Bronchial smooth muscle cell (primary cell): ENCODE data around the gene CH25H. TPM values are rescaled to one million over a fixed set of nuclear protein-coding genes. Genes with fewer than 3 reads are reported as not detected.

Source experiments
- total RNA-seq: library from RNA; depleted of rRNA; stranded (reverse); fragments of >200 nt; gene quantifications from 2 replicates; pipeline ENCODE4 v1.2.1, GENCODE V29; 2014

The CH25H gene, protein sequence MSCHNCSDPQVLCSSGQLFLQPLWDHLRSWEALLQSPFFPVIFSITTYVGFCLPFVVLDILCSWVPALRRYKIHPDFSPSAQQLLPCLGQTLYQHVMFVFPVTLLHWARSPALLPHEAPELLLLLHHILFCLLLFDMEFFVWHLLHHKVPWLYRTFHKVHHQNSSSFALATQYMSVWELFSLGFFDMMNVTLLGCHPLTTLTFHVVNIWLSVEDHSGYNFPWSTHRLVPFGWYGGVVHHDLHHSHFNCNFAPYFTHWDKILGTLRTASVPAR
- 0.26 and 0.47 TPM in 2 replicates for total RNA-seq

DNA sequence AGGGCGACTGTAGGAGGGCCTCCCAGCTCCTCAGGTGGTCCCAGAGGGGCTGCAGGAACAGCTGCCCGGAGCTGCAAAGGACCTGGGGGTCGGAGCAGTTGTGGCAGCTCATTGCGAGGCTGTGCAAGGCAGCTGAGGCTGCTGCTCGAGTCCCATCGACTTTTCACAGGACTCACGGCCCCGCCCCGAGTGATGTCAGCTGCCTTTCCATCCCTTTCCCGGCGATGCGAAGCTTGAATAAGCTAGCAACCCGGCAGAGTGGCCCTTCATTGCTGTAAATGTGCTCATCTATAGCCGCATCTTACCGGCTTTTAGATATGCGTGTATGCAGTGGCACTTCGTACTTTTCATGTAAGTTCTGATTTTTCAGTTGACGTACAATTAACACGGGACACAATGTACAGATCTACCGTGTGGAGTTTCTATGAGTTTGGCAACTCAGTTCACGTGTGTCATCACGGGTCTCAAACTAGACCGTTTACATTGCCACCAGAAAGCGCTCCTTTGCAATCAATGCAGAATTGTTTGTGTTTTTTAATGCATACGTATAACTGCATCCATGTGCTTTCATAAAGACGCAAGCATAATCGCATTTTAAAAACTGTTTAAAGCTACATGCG lies at the start of gene CH25H:
TSS of gene CH25H (minus strand) at position 137 of the 620 bp plus-strand sequence. CDS start at position 112, 25 bp downstream.

DNA sequence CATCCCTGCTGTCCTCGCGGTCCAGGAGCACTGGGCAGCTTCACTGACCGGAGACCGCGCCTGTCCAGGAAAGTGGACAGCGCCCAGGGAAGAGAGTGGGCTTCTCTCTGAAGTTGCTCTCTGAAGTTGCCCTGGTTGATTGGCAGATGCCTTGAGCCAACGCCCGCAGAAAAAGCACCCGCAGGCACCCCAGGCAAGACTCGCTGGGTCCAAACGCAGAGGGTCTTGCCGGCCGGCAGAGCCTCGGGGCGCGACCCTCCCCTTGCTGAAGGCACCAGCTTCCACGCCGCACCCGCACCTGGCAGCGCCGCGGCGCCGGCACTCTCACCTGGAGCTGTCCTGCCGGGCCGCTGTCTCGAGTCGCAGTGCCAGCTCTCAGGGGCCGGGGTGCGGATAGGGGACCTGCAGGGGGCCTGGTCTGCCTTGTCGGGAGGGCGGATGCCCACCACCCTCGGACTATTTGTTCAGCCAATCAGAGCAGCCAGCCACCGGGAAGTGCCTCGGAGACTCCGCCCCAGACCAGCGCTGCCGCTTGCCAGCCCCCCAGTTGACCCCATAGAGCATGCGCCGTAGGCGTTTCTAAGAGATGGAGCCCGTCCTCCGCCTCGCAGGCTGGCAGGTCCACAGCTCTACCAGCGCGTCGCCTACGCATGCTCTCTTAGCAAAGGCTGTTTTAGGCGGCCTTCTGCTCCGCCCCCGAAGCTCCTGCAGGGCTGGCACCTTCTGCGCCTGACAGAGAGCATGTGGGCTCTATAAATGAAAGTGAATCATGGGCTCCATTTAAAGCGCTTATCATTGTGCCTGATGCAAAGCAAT lies 44.5 kb upstream of the CH25H start, which contains the start of gene LIPA:
TSS of gene LIPA (minus strand) at position 367 of the 816 bp plus-strand sequence. CDS start 4,127 bp downstream, outside the sequence.

Other genes starting within 250 kb of the CH25H start
- 58.5 and 88.8 TPM in 2 replicates for gene FAS, start 216.5 kb downstream of the CH25H start, total RNA-seq
- gene LIPA, start 44.5 kb upstream of the CH25H start, total RNA-seq, result 32.0 and 37.8 TPM in 2 replicates
- 8.0 and 9.1 TPM in 2 replicates for gene IFIT2, start 94.7 kb upstream of the CH25H start, total RNA-seq
- 19.0 and 19.7 TPM in 2 replicates for gene IFIT3, start 120.7 kb upstream of the CH25H start, total RNA-seq
- gene IFIT1B, start 170.7 kb upstream of the CH25H start, total RNA-seq, result under 0.01 TPM in 1 of 2 replicates, not detected in the other
- 40.8 and 43.9 TPM in 2 replicates for gene IFIT1, start 185.3 kb upstream of the CH25H start, total RNA-seq
- gene IFIT5, start 207.3 kb upstream of the CH25H start, total RNA-seq, result 18.8 and 20.0 TPM in 2 replicates